Heart left ventricle (tissue), 16 donors: ENCODE measurements around the gene ANKRD39. TPM values are rescaled to one million over a fixed set of nuclear protein-coding genes. Genes with fewer than 3 reads are reported as not detected.
"Not testable (repeated sequence)": the region's sequence is repeated elsewhere in the genome, so short reads cannot be mapped to it uniquely, and the experiment has no call there.

ENCODE experiments used
- ATAC-seq, 4 donors: fragments of 200-7000 bp; cut with Tn5 transposase; one replicate each; pipeline ENCODE4 v1.9.1; 2020 to 2022; ENCODE audit warnings: moderate library complexity in 4 of 4, mild to moderate bottlenecking in 3 of 4, moderate number of reproducible peaks in 1 of 4
- DNase-seq, 5 donors: peaks; one replicate each; pipeline ENCODE4 v3.0.0-alpha.2; 2020
- H3K27ac ChIP-seq, 12 donors: fragments of 200-600 bp; sonication (generic) in 4 of 12; one replicate each; pipeline versions ENCODE4 v1.5.0 to v1.8.0; 2016 to 2022; ENCODE audit warnings: mild to moderate bottlenecking in 2 of 12
- H3K27me3 ChIP-seq, 9 donors: fragments of 200-600 bp; sonication (generic) in 2 of 9; one replicate each; pipeline versions ENCODE4 v1.5.1 to v1.8.0; 2016 to 2022; ENCODE audit warnings: mild to moderate bottlenecking in 3 of 9
- H3K36me3 ChIP-seq, 9 donors: fragments of 200-600 bp; sonication (generic) in 2 of 9; one replicate each; pipeline versions ENCODE4 v1.5.0 to v1.8.0; 2018 to 2022; ENCODE audit warnings: mild to moderate bottlenecking in 2 of 9
- H3K4me1 ChIP-seq, 12 donors: fragments of 200-600 bp; sonication (generic) in 4 of 12; one replicate each; pipeline versions ENCODE4 v1.5.0 to v1.8.0; 2016 to 2022; ENCODE audit warnings: mild to moderate bottlenecking in 3 of 12
- H3K4me3 ChIP-seq, 12 donors: fragments of 200-600 bp; sonication (generic) in 4 of 12; one replicate each; pipeline versions ENCODE4 v1.5.0 to v1.8.0; 2017 to 2022; ENCODE audit warnings: mild to moderate bottlenecking in 9 of 12, moderate library complexity in 4 of 12
- H3K9me3 ChIP-seq, 12 donors: fragments of 200-600 bp; sonication (generic) in 4 of 12; one replicate each; pipeline versions ENCODE4 v1.5.0 to v1.8.0; 2016 to 2022; ENCODE audit warnings: mild to moderate bottlenecking in 1 of 12
- CTCF ChIP-seq, 12 donors: fragments of 200-600 bp; sonication (generic) in 4 of 12; IDR thresholded peaks; one replicate each; pipeline versions ENCODE4 v1.5.0 to v1.8.0; 2018 to 2022; ENCODE audit warnings: antibody characterized with exemption in 12 of 12, mild to moderate bottlenecking in 5 of 12
- POLR2A ChIP-seq, 2 donors: fragments of 450-650 bp; IDR thresholded peaks; one replicate each; pipeline ENCODE4 v1.6.1; 2017; ENCODE audit warnings: antibody characterized with exemption in 2 of 2, mild to moderate bottlenecking in 2 of 2, moderate library complexity in 2 of 2
- WGBS, 4 donors: extraction: QIAGEN DNeasy Blood & Tissue Kit in 2 of 4; methylation state at CpG; one replicate each; pipeline versions ENCODE4 v1.1.5 to v1.1.7; 2013 to 2018; 5-methylcytosine and 5-hydroxymethylcytosine counted together
- intact Hi-C, 10 donors: fragments of 100-400 bp; cut with DNase I; formaldehyde crosslinking; loops; one replicate each; pipeline versions ENCODE4 v1.11.1 to v1.14.2; 2022
- polyA plus RNA-seq, 2 donors: library from polyadenylated mRNA; stranded (reverse); fragments of 200-250 nt; gene quantifications; one replicate each; pipeline ENCODE4 v1.2.3, GENCODE V29; 2013
- total RNA-seq, 9 donors: library from RNA; depleted of rRNA in 2 of 9; stranded (reverse); fragments of >200 nt in 2 of 9; fragmentation: NEBNext Ultra II Directional in 3 of 9; extraction: Animal tissue kit (Norgen Biotek cat#: 25700) in 3 of 9; gene quantifications; one replicate each; pipeline versions ENCODE4 v1.1.0 to v1.2.4, GENCODE V29; 2016 to 2023
- donor health status: ischemic (EF 13 %, LVEDD 7.1; RV severe dilation, severe dysfunction).
- donor health status: healthy with polysubstance abuse.
- donor health status: DM: no; HTN: yes; CAD: no.
- donor health status: DM: no; HTN: no; CAD: no.
- donor health status: ischemic (EF 25% LVEDD 6.9; RV normal size, moderate dysfunction).
- donor health status: ischemic (EF 25% LVEDD 5.7; RV mildly dilated, moderate dysfunction).
- donor health status: healthy.
- donor health status: DM: yes; HTN: yes; CAD: no.
- donor health status: ischemic (EF 35%, LVEDD 5.7; RV mildly dilated, moderate dysfunction).
- donor health status: nonischemic (EF 11% LVEDD 7.7; RV severe dilation, severe dysfunction).
- donor health status: DM: yes; HTN: yes; CAD: no.
- donor health status: PGD.
- donor health status: ischemic (EF 29% LVEDD 5.4; RV normal size, mild dysfunction).
- donor health status: nonischemic (EF 23%, LVEDD 6.1; RV moderate dilation, normal function).

Gene ANKRD39
- total and polyA plus RNA-seq, 11 donors = 13.3 to 33.4 (median 17.5) TPM

- H3K4me3 ChIP-seq = no peak overlapping the region
- no peak for DNase-seq
Measured at GRCh38 chr2:96890726-96891385, 33.0 kb upstream of the ANKRD39 start.

GRCh38 chr2:96890252-96890651 lies 32.4 kb upstream of the ANKRD39 start:
- H3K36me3 ChIP-seq = no peaks in the 10 kb centered on the region
- 89 to 93% (median 90%) methylated on average over 7 of the region's 7 CpGs for WGBS, 4 donors
- no peaks in the 10 kb centered on the region for H3K27me3 ChIP-seq
- ATAC-seq (no peak), DNase-seq (no peak)
- no peaks in the 10 kb centered on the region for H3K9me3 ChIP-seq
- intact Hi-C loops = no loop called here
- H3K4me3 ChIP-seq = no peak overlapping the region
- H3K27ac ChIP-seq = peak overlapping the region in 1 of 12 donors; percentile 32
- no peak for TF ChIP-seq POLR2A (IDR thresholded peaks at IDR 0.05)
- no peak for TF ChIP-seq CTCF (IDR thresholded peaks at IDR 0.05)
- H3K4me1 ChIP-seq = peaks cover 0 to 48% (median 32%) of the 10 kb centered on the region in 12 donors

More at GRCh38 chr2:96890726-96891385, 33.0 kb upstream of the ANKRD39 start:
- TF ChIP-seq CTCF (IDR thresholded peaks at IDR 0.05) = no peak
- no peak for TF ChIP-seq POLR2A (IDR thresholded peaks at IDR 0.05)
- ATAC-seq = no peak
- WGBS, 4 donors = 70 to 76% (median 73%) methylated on average over 6 of the region's 6 CpGs
- Histone ChIP-seq H3K36me3 (no peaks in the 10 kb centered on the region), H3K4me1 (peaks cover 0 to 52% (median 38%) of the 10 kb centered on the region in 12 donors), H3K27me3 (no peaks in the 10 kb centered on the region), H3K27ac (peak overlapping the region in 2 of 12 donors; percentile 38 to 62), H3K9me3 (no peaks in the 10 kb centered on the region)
- intact Hi-C loops = no loop called here

GRCh38 chr2:96889502-96889901 lies 31.7 kb upstream of the ANKRD39 start:
- H3K4me3 ChIP-seq, intact Hi-C loops: not testable (repeated sequence)
- 92 to 98% (median 95%) methylated on average over 5 of the region's 5 CpGs for WGBS, 4 donors

GRCh38 chr2:96888072-96889011 lies 30.5 kb upstream of the ANKRD39 start:
- intact Hi-C loops = no loop called here
- DNase-seq (peak in 1 of 5 donors; percentile 59), ATAC-seq (peak; percentile 24 to 46 (median 40))
- peaks cover 0 to 63% (median 39%) of the 10 kb centered on the region in 12 donors for H3K4me1 ChIP-seq
- no peak for TF ChIP-seq CTCF (IDR thresholded peaks at IDR 0.05)
- TF ChIP-seq POLR2A (IDR thresholded peaks at IDR 0.05) = no peak
- no peaks in the 10 kb centered on the region for H3K36me3 ChIP-seq
- no peaks in the 10 kb centered on the region for H3K9me3 ChIP-seq
- H3K27me3 ChIP-seq = peaks cover 0 to 2% (median 0%) of the 10 kb centered on the region in 9 donors
- H3K4me3 ChIP-seq = no peak overlapping the region
- WGBS, 4 donors = 60 to 68% (median 64%) methylated on average over 9 to 12 of the region's 12 CpGs
- peak overlapping the region in 9 of 12 donors; percentile 15 to 85 (median 46) for H3K27ac ChIP-seq

More at GRCh38 chr2:96889502-96889901, 31.7 kb upstream of the ANKRD39 start:
- not testable (repeated sequence) for DNase-seq, H3K27me3 ChIP-seq, ATAC-seq, H3K36me3 ChIP-seq, H3K27ac ChIP-seq, H3K9me3 ChIP-seq
- peaks cover 0 to 55% (median 33%) of the 10 kb centered on the region in 12 donors for H3K4me1 ChIP-seq
